Endothelial cell of coronary artery (primary cell): ENCODE results near the gene ADPRM. TPM values are rescaled to one million over a fixed set of nuclear protein-coding genes. Genes with fewer than 3 reads are reported as not detected.

Experiments
- total RNA-seq: library from RNA; depleted of rRNA; stranded (reverse); fragments of >200 nt; gene quantifications from 2 replicates; pipeline ENCODE4 v1.2.3, GENCODE V29; 2014

The ADPRM gene, protein sequence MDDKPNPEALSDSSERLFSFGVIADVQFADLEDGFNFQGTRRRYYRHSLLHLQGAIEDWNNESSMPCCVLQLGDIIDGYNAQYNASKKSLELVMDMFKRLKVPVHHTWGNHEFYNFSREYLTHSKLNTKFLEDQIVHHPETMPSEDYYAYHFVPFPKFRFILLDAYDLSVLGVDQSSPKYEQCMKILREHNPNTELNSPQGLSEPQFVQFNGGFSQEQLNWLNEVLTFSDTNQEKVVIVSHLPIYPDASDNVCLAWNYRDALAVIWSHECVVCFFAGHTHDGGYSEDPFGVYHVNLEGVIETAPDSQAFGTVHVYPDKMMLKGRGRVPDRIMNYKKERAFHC
- total RNA-seq: 9.4 and 13.0 TPM in 2 replicates

DNA sequence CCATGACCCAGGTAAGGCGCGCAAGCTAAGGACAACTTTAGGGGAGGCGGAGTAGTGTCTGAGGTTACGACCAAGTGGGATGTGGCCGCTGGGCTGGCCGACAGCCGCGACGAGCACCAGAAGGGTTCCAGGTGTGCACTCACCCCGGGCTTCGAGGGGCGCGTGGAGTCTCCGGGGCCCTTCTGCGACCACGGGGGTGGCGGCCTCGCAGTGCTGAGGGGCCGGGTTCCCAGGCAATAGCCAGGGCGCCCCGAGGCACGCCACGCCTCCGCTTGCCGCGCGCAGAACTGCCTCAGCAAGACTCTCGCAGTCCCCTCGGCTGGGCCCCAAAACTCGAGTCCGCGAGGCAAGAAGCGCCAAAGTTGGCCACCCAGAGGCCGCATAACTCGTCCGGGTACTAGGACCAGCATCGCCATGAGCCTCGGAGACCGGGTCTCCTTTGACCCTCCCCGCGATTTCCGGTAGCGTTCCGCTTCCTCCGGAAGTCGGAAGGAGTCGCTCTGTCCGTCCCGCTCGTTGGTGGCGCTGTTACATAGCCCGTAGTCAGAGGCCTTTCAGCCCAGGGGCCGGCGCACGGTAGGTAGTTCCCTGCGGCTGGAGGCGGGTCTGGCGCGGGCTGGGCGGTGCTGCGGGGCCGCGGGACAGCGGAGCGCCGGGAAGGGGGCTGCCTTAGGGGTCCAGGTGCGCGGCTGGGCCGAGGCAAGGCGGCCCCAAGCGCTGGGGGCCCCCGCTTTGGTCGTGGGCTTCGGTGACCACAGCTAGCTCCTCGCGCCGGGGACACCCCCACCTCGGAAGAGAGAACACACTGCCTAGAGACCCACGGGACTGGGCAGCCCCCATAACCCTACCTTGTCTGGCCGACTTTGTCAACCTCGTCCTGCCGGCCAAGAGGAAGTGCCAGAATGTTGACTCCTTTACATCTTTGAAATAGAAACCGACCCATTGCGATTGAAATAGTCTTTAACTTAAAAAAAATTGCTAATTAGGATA, at the start of gene ADPRM, which contains the start of gene SCO1:
Gene ADPRM (plus strand): TSS at position 503 of the 990 bp plus-strand sequence. CDS start 7,333 bp downstream, outside the sequence.
Gene SCO1 (minus strand): TSS at position 442 of the 990 bp plus-strand sequence. CDS start 26 bp downstream, at position 416.

DNA sequence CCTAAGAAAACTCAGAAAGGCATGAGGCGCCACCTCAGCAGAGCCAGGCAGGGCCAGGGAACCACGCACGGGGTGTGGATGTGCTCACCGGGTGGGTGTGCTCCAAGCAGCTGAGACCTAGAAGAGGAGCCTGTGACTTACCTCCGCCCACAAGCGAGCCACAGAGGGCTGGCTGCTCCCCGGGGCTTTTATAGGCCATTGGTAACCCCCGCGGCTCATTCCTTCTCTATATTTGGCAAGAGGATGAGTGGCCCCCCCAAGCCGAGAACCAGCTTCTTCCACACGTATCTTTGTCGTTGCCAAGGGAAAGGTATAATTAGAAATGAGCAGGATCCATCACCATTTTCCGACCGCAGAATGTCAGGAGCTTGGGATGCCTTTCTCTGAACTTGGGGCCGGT, 40.2 kb upstream of the ADPRM start, which contains the start of gene MYH3:
Gene MYH3 (minus strand): TSS at position 162 of the 400 bp plus-strand sequence. CDS start 2,245 bp downstream, outside the sequence.

DNA sequence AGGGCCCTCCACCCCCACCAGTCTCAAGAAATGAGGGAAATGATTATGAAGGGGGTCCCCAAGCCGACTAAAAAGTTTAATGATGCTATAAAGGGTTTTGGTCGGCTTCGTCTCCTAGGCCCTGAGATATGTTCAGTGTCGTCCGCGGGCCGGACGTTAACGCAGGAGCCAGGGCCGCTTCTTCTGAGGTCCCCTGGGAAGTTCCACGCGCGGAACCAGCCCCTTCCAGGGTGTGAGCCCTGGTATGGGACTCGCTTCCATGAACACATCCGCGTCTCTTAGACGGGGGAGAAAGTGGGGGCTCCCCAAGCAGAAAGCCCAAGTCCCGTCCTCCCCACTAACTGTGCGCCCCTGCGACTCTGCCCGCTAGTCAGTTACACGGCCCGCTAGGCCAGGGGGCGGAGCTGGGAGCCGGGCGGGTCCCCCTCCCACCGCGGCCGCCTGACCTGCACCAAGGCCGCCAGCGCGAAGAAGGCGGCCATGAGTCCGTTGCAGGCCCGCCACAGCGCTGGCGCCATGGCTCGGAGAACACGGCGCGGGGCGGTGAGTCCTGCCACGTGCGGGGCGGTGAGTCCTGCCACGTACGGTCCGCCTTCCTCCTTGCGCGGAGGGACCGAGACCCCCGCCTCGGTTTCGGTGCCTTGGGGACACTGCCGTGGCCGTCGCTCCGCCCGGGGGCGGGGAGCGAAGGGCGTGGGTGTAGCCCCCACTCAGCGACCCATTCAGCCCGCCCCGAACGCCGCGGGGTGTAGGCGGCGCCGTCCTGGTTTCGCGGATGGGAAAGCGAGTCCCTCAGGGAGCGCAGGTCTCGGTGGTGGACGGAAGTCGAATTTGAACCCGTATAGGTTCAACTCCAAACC, 32.2 kb downstream of the ADPRM start, which contains the start of gene TMEM220:
Gene TMEM220 (minus strand): TSS at position 690 of the 860 bp plus-strand sequence. CDS start 172 bp downstream, at position 518.

Other genes starting within 250 kb of the ADPRM start
- gene MYH4, start 228.0 kb upstream of the ADPRM start, total RNA-seq: not detected in 2 replicates
- gene MYH1, start 179.1 kb upstream of the ADPRM start, total RNA-seq: not detected in 2 replicates
- not detected in 2 replicates for gene MYH2, start 147.9 kb upstream of the ADPRM start, total RNA-seq
- gene MYH3, start 40.3 kb upstream of the ADPRM start, total RNA-seq: 0.38 and 0.45 TPM in 2 replicates
- gene SCO1, start 61 bp upstream of the ADPRM start, total RNA-seq: 33.4 and 39.2 TPM in 2 replicates
- gene TMEM220, start 32.4 kb downstream of the ADPRM start, total RNA-seq: 0.85 and 1.8 TPM in 2 replicates
- gene TMEM238L, start 106.5 kb downstream of the ADPRM start, total RNA-seq: not detected in 2 replicates
- gene PIRT, start 140.5 kb downstream of the ADPRM start, total RNA-seq: not detected in 2 replicates